Calu3 (cell line): ENCODE measurements around the gene NRG2. TPM values are rescaled to one million over a fixed set of nuclear protein-coding genes. Genes with fewer than 3 reads are reported as not detected.

Experiments used
- BruUV-seq: library from RNA; stranded (reverse); fragments of 400-500 nt; replicated peaks from 2 replicates; lab custom pipeline; 2021; lab: Mats Ljungman, UMichigan
- CTCF ChIA-PET: fragments of 300-600 bp; sonication (Branson Sonifier 250); formaldehyde crosslinking; loops from one replicate; lab custom pipeline; 2022; ENCODE audit warnings: antibody characterized with exemption; lab: Charles Lee
- DNase-seq: peaks from one replicate; pipeline ENCODE4 v3.0.0; 2022
- H3K27ac Mint-ChIP-seq: one replicate; pipeline ENCODE4 v1.8.0; 2022; ENCODE audit warnings: mixed read lengths; ENCODE audit not compliant: unreplicated experiment
- H3K27me3 Mint-ChIP-seq: one replicate; pipeline ENCODE4 v1.8.0; 2022; ENCODE audit warnings: mixed read lengths; ENCODE audit not compliant: unreplicated experiment
- H3K36me3 Mint-ChIP-seq: one replicate; pipeline ENCODE4 v1.8.0; 2022; ENCODE audit warnings: mild to moderate bottlenecking, moderate library complexity, mixed read lengths; ENCODE audit not compliant: insufficient read depth, unreplicated experiment
- H3K4me1 Mint-ChIP-seq: one replicate; pipeline ENCODE4 v1.8.0; 2022; ENCODE audit warnings: mild to moderate bottlenecking, low read depth, mixed read lengths; ENCODE audit not compliant: unreplicated experiment
- H3K4me3 Mint-ChIP-seq: one replicate; pipeline ENCODE4 v1.8.0; 2022; ENCODE audit warnings: mild to moderate bottlenecking, low read depth, moderate library complexity, mixed read lengths; ENCODE audit not compliant: unreplicated experiment
- H3K9me3 Mint-ChIP-seq: one replicate; pipeline ENCODE4 v1.8.0; 2022; ENCODE audit warnings: low read depth, mixed read lengths; ENCODE audit not compliant: unreplicated experiment
- CTCF ChIP-seq: fragments of 200-600 bp; IDR thresholded peaks from one replicate; pipeline ENCODE4 v1.8.0; 2022; ENCODE audit warnings: antibody characterized with exemption; ENCODE audit not compliant: unreplicated experiment
- intact Hi-C: fragments of 100-400 bp; cut with micrococcal nuclease; formaldehyde crosslinking; loops from one replicate; pipeline ENCODE4 v1.10.0; 2022; ENCODE audit not compliant: unreplicated experiment
- total RNA-seq: library from RNA; stranded (reverse); gene quantifications from 2 replicates; pipeline ENCODE4 v1.2.3, GENCODE V29; 2022

Gene NRG2
- total RNA-seq, 1 experiment from 2014 or later, result 1.4 TPM

GRCh38 chr5:139995929-139996328 lies 47.2 kb downstream of the NRG2 start:
- DNase-seq, result no peak
- Mint-ChIP-seq H3K9me3 (no peaks in the 10 kb centered on the region), H3K4me3 (no peak overlapping the region), H3K27ac (no peak overlapping the region), H3K27me3 (peaks cover 82% of the 10 kb centered on the region), H3K4me1 (no peaks in the 10 kb centered on the region), H3K36me3 (no peaks in the 10 kb centered on the region)
- TF ChIP-seq CTCF, result no peak
- BruUV-seq, result no TSS peak
- intact Hi-C loops, result no loop called here
- CTCF ChIA-PET, result no interaction called here

GRCh38 chr5:139994234-139994633 lies 48.9 kb downstream of the NRG2 start:
- Mint-ChIP-seq H3K27ac (no peak overlapping the region), H3K36me3 (no peaks in the 10 kb centered on the region), H3K4me3 (no peak overlapping the region), H3K4me1 (no peaks in the 10 kb centered on the region), H3K27me3 (peaks cover 69% of the 10 kb centered on the region), H3K9me3 (no peaks in the 10 kb centered on the region)
- CTCF ChIA-PET, result interaction anchor here (1.4 kb wide), 1 partner anchor 26 kb away, joined by 3 read pairs; no protein-coding TSS in a partner anchor
- DNase-seq, result no peak
- TF ChIP-seq CTCF, result no peak
- intact Hi-C loops, result no loop called here
- BruUV-seq, result no TSS peak

GRCh38 chr5:139985733-139986132 lies 57.4 kb downstream of the NRG2 start:
- intact Hi-C loops, result no loop called here
- Mint-ChIP-seq H3K27me3 (peaks cover 68% of the 10 kb centered on the region), H3K9me3 (no peaks in the 10 kb centered on the region), H3K4me1 (no peaks in the 10 kb centered on the region), H3K4me3 (no peak overlapping the region), H3K36me3 (no peaks in the 10 kb centered on the region), H3K27ac (no peak overlapping the region)
- no peak for TF ChIP-seq CTCF
- no TSS peak for BruUV-seq
- no peak for DNase-seq
- CTCF ChIA-PET, result interaction anchor here (0.7 to 0.9 kb wide), 2 partner anchors 12 to 40 kb away, joined by 3 to 4 read pairs; no protein-coding TSS in a partner anchor

GRCh38 chr5:139985290-139985689 lies 57.8 kb downstream of the NRG2 start:
- intact Hi-C loops, result no loop called here

More at GRCh38 chr5:139985290-139985689, 57.8 kb downstream of the NRG2 start:
- TF ChIP-seq CTCF, result no peak
- no TSS peak for BruUV-seq
- H3K27me3 Mint-ChIP-seq, result peaks cover 72% of the 10 kb centered on the region
- CTCF ChIA-PET, result interaction anchor here (0.7 to 0.9 kb wide), 2 partner anchors 12 to 39 kb away, joined by 3 to 4 read pairs; no protein-coding TSS in a partner anchor
- no peak for DNase-seq
- H3K4me3 Mint-ChIP-seq, result no peak overlapping the region
- H3K9me3 Mint-ChIP-seq, result no peaks in the 10 kb centered on the region
- H3K36me3 Mint-ChIP-seq, result no peaks in the 10 kb centered on the region
- H3K27ac Mint-ChIP-seq, result no peak overlapping the region
- H3K4me1 Mint-ChIP-seq, result no peaks in the 10 kb centered on the region
